Measurements from ENCODE around the gene ZBTB16. TPM values are rescaled to one million over a fixed set of nuclear protein-coding genes. Genes with fewer than 3 reads are reported as not detected.

Gene ZBTB16
- total and polyA plus RNA-seq, 2 of the 13 experiments (the other 11 are each of a cell fraction or from before 2014, with no cell fraction given), result not detected

- H3K4me1 ChIP-seq (ENCODE audit: insufficient read depth, low read length), result no peaks in the 10 kb centered on the region
- H3K9ac ChIP-seq (ENCODE audit: insufficient read depth, low read depth, low read length), result no peak overlapping the region
- 28% methylated on average over 5 of the region's 5 CpGs for WGBS (ENCODE audit: low lambda C conversion rate)
- DNase-seq (ENCODE audit: low spot score) (no peak), FAIRE-seq (no peak), ATAC-seq (no peak)
- no peak overlapping the region for H2AFZ ChIP-seq (ENCODE audit: low read length)
- H3K36me3 ChIP-seq (replicated peaks in 1 of 2; ENCODE audit: control insufficient read depth in 1 of 2, insufficient read depth in 2 of 2, low read length in 2 of 2), result no peaks in the 10 kb centered on the region
- no peak overlapping the region for H3K4me3 ChIP-seq (replicated peaks in 1 of 3; ENCODE audit: insufficient read depth in 1 of 3, low read depth in 2 of 3, low read length in 3 of 3)
- in situ Hi-C loops (cut with HindIII; ENCODE audit: extremely low pct_ligation_motif_present, low pct_unique_long_range_greater_than_20kb) (no loop called here), intact Hi-C loops (cut with micrococcal nuclease; ENCODE audit: unreplicated experiment) (no loop called here)
- BruUV-seq (replicated peaks), result no TSS peak
- 0 out of 5 replicates have a peak, but pooled peaks cover 0 to 4% of the 10 kb centered on the region in 2 experiments for H3K27me3 ChIP-seq (ENCODE audit: control insufficient read depth in 1 of 2, insufficient read depth in 2 of 2, low read length in 2 of 2)
- H3K4me2 ChIP-seq (ENCODE audit: low read depth, low read length), result no peak overlapping the region
- H4K20me1 ChIP-seq (ENCODE audit: insufficient read depth, low read length), result no peaks in the 10 kb centered on the region
- CTCF ChIA-PET (ENCODE audit: low intra/inter-chr PET ratio, low total read pairs), result no interaction called here
- POLR2A ChIA-PET, result no interaction called here
- H3K79me2 ChIP-seq (ENCODE audit: insufficient read depth, low read length), result no peaks in the 10 kb centered on the region
- no peaks in the 10 kb centered on the region for H3K9me3 ChIP-seq (ENCODE audit: low read length)
- TF ChIP-seq IKZF5 (CRISPR knock-in tag; IDR thresholded peaks at IDR 0.05), result no peak
- TF ChIP-seq E2F2 (CRISPR knock-in tag; IDR thresholded peaks at IDR 0.05; ENCODE audit: borderline replicate concordance), result no peak
- no peak for TF ChIP-seq ATF7-NPFF (CRISPR knock-in tag; IDR thresholded peaks at IDR 0.05; ENCODE audit: low read depth)
- no peak overlapping the region for H3K27ac ChIP-seq (ENCODE audit: extremely low read length, insufficient read depth, low read length)
Measured at GRCh38 chr11:114147375-114148012, 88.0 kb downstream of the ZBTB16 start.

GRCh38 chr11:114148013-114148382 is 88.5 kb downstream of the ZBTB16 start:
- 34% methylated on average over 5 of the region's 5 CpGs for WGBS (ENCODE audit: low lambda C conversion rate)
- no peak overlapping the region for H3K27ac ChIP-seq (ENCODE audit: extremely low read length, insufficient read depth, low read length)
- no peak overlapping the region for H2AFZ ChIP-seq (ENCODE audit: low read length)
- no peaks in the 10 kb centered on the region for H3K36me3 ChIP-seq (replicated peaks in 1 of 2; ENCODE audit: control insufficient read depth in 1 of 2, insufficient read depth in 2 of 2, low read length in 2 of 2)
- no peak for FAIRE-seq
- no peaks in the 10 kb centered on the region for H3K79me2 ChIP-seq (ENCODE audit: insufficient read depth, low read length)
- 0 out of 5 replicates have a peak, but pooled peaks cover 0 to 3% of the 10 kb centered on the region in 2 experiments for H3K27me3 ChIP-seq (ENCODE audit: control insufficient read depth in 1 of 2, insufficient read depth in 2 of 2, low read length in 2 of 2)
- no peak for ATAC-seq
- H3K9me3 ChIP-seq (ENCODE audit: low read length), result no peaks in the 10 kb centered on the region
- H3K4me3 ChIP-seq (replicated peaks in 1 of 3; ENCODE audit: insufficient read depth in 1 of 3, low read depth in 2 of 3, low read length in 3 of 3), result no peak overlapping the region
- POLR2A ChIA-PET, result no interaction called here
- in situ Hi-C loops (cut with HindIII; ENCODE audit: extremely low pct_ligation_motif_present, low pct_unique_long_range_greater_than_20kb) (no loop called here), intact Hi-C loops (cut with micrococcal nuclease; ENCODE audit: unreplicated experiment) (no loop called here)
- H4K20me1 ChIP-seq (ENCODE audit: insufficient read depth, low read length), result no peaks in the 10 kb centered on the region
- CTCF ChIA-PET (ENCODE audit: low intra/inter-chr PET ratio, low total read pairs), result no interaction called here
- BruUV-seq (replicated peaks), result no TSS peak
- H3K9ac ChIP-seq (ENCODE audit: insufficient read depth, low read depth, low read length), result no peak overlapping the region
- H3K4me2 ChIP-seq (ENCODE audit: low read depth, low read length), result no peak overlapping the region
- no peak for DNase-seq (ENCODE audit: low spot score)
- H3K4me1 ChIP-seq (ENCODE audit: insufficient read depth, low read length), result no peaks in the 10 kb centered on the region
- TF ChIP-seq ZNF24 (IDR thresholded peaks at IDR 0.05), result no peak
- TF ChIP-seq KDM5B (CRISPR knock-in tag; IDR thresholded peaks at IDR 0.05; ENCODE audit: borderline replicate concordance), result no peak
- TF ChIP-seq CBX5 (CRISPR knock-in tag; IDR thresholded peaks at IDR 0.05; ENCODE audit: borderline replicate concordance), result no peak
- no peak for TF ChIP-seq THRA (CRISPR knock-in tag; IDR thresholded peaks at IDR 0.05; ENCODE audit: borderline replicate concordance)
- no peak for TF ChIP-seq ZXDC (CRISPR knock-in tag; IDR thresholded peaks at IDR 0.05)
- no peak for TF ChIP-seq RFXANK (CRISPR knock-in tag; IDR thresholded peaks at IDR 0.05)
- TF ChIP-seq DBP (CRISPR knock-in tag; IDR thresholded peaks at IDR 0.05; ENCODE audit: not compliant biosample characterization), result no peak

Data from HepG2 (cell line).